IgD-negative memory B cell (primary cell): ENCODE data around the gene RAX. TPM values are rescaled to one million over a fixed set of nuclear protein-coding genes. Genes with fewer than 3 reads are reported as not detected.
A peak's percentile ranks its signal among the peaks of the same experiment; 100 is the strongest.

Source experiments
- H3K27ac Mint-ChIP-seq, 3 donors: one replicate each; pipeline ENCODE4 v1.8.0; 2020 to 2022; ENCODE audit warnings: mild to moderate bottlenecking in 3 of 3, mixed read lengths in 3 of 3, moderate library complexity in 1 of 3
- H3K27me3 Mint-ChIP-seq: one replicate; pipeline ENCODE4 v1.8.0; 2021; ENCODE audit warnings: mixed read lengths
- H3K36me3 Mint-ChIP-seq: one replicate; pipeline ENCODE4 v1.8.0; 2020; ENCODE audit warnings: mild to moderate bottlenecking, mixed read lengths
- H3K4me1 Mint-ChIP-seq, 3 donors: one replicate each; pipeline ENCODE4 v1.8.0; 2020 to 2022; ENCODE audit warnings: mixed read lengths in 3 of 3, mild to moderate bottlenecking in 1 of 3
- H3K4me3 Mint-ChIP-seq, 4 donors: one replicate each; pipeline ENCODE4 v1.8.0; 2020 to 2022; ENCODE audit warnings: mild to moderate bottlenecking in 4 of 4, mixed read lengths in 4 of 4, moderate library complexity in 3 of 4
- H3K9me3 Mint-ChIP-seq, 3 donors: one replicate each; pipeline ENCODE4 v1.8.0; 2020 to 2021; ENCODE audit warnings: mixed read lengths in 3 of 3, mild to moderate bottlenecking in 1 of 3
- polyA plus RNA-seq: library from polyadenylated mRNA; unstranded; fragments of 300-500 nt; fragmentation: Illumina TruSeq; gene quantifications from one replicate; pipeline ENCODE4 v1.2.3, GENCODE V29; 2021

Gene RAX
- polyA plus RNA-seq, 1 donor from 2014 or later: not detected

DNA sequence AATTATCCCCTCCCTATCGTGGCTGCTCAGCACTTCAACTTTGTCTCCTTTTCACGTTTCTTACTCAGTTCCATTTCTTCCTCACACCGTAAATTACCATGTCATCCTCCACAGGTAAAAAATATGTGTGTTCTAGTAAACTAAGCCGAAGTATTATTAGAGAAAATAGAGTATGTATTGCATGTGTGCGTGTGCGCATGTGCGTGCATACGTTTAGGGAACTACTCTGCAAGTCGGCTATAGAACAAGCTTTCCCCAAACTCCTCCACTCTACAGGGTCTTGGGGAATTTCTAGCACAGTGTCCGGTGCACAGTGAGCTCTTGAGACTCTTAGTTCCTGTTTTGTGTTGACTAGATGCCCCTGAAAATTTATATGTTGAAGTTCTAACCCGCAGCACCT, 9.1 kb upstream of the RAX start:
- no peaks in the 10 kb centered on the region for H3K4me1 Mint-ChIP-seq
- peaks cover 0 to 3% (median 0%) of the 10 kb centered on the region in 3 donors for H3K9me3 Mint-ChIP-seq
- no peak overlapping the region for H3K4me3 Mint-ChIP-seq
- H3K27ac Mint-ChIP-seq: no peak overlapping the region
- H3K27me3 Mint-ChIP-seq: peaks cover 35% of the 10 kb centered on the region
- H3K36me3 Mint-ChIP-seq: no peaks in the 10 kb centered on the region

DNA sequence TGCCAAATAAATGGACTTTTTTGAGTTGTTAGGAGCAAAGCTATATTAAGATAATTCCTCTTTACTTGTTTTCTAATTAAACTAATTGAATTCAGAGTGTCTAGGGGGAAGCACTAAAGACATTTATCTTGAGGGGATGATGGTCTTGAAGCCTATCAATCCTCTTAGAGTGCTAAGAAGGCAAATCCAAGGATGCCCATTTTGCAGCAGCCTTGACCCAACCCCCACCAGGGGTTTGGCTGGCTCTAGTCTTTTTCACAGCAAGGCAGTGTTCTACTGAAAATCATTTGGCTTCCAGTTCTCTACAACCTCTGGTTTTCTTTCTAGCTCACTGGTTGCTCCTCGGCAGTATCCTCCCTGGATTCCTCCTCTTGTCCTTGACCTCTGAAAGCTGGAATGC, 6.5 kb upstream of the RAX start:
- no peaks in the 10 kb centered on the region for H3K36me3 Mint-ChIP-seq
- H3K9me3 Mint-ChIP-seq: peaks cover 0 to 3% (median 0%) of the 10 kb centered on the region in 3 donors
- no peak overlapping the region for H3K27ac Mint-ChIP-seq
- H3K27me3 Mint-ChIP-seq: peaks cover 39% of the 10 kb centered on the region
- H3K4me1 Mint-ChIP-seq: no peaks in the 10 kb centered on the region
- H3K4me3 Mint-ChIP-seq: no peak overlapping the region

DNA sequence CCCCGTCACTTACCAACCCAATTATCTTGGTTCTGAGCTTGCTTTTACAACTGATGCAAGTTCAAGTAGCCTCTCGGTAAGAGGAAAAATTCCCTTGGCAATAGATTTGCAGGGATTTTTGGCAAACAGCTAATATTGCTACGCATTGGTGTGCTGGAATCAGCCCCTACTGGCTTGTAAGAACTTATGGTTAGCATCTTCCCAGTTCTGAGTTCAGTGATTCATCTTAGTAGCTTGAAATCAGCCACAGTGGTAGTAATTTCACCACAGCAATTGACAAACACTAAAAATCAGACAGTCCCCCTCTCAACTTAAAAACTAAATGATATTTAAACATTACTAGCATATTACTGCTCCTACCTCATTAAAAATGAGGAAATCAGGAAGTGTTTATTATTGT, 5.9 kb upstream of the RAX start:
- peaks cover 0 to 3% (median 0%) of the 10 kb centered on the region in 3 donors for H3K9me3 Mint-ChIP-seq
- H3K27ac Mint-ChIP-seq: no peak overlapping the region
- H3K36me3 Mint-ChIP-seq: no peaks in the 10 kb centered on the region
- H3K27me3 Mint-ChIP-seq: peaks cover 44% of the 10 kb centered on the region
- no peak overlapping the region for H3K4me3 Mint-ChIP-seq
- H3K4me1 Mint-ChIP-seq: no peaks in the 10 kb centered on the region

DNA sequence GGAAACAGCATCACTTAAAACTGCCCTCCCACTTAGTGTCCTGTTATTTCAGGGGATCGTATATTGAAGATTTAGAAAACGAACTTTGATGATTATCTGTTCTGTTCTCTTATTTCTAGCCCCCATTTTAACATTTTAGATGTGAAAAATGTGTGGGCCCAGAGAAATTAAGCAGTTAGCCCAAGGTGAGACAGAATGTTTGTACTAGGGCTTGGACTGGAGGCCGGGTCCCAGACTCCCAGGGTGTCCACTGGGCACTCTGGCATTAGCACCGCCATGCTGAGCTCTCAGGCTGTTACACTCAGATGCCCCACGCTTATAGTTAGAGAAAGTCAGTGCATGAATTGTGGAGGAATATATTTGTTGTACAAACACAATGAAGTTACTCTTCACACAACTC, 5.5 kb upstream of the RAX start:
- Mint-ChIP-seq H3K27ac (no peak overlapping the region), H3K4me1 (peaks cover 0 to 1% (median under 1%) of the 10 kb centered on the region in 3 donors), H3K27me3 (peaks cover 47% of the 10 kb centered on the region), H3K9me3 (peaks cover 0 to 4% (median 0%) of the 10 kb centered on the region in 3 donors), H3K36me3 (no peaks in the 10 kb centered on the region), H3K4me3 (no peak overlapping the region)

DNA sequence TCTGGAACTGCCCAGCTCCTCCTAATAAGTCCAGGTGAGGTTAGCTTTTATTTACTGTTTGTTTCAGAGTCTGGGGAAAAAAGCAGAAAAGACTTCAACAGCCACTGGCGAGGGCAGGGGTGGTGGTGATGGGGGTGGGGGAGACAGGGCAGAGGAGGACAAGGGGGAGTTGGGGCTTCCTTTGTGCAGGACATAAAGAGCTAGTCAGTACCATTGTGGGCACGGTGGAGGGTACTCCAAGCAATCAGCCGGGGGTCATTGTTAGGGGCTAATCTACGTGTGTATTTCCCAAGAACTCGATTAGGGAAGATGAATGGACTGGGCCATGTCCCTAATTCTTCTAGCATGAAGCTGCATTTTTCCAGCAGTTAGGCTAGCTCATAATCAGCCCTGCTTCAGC, 2.8 kb upstream of the RAX start:
- Mint-ChIP-seq H3K4me3 (no peak overlapping the region), H3K36me3 (no peaks in the 10 kb centered on the region), H3K9me3 (peaks cover 0 to 8% (median 0%) of the 10 kb centered on the region in 3 donors), H3K4me1 (peaks cover 2 to 4% (median 3%) of the 10 kb centered on the region in 3 donors), H3K27ac (peak overlapping the region in 1 of 3 donors; percentile 25), H3K27me3 (peaks cover 55% of the 10 kb centered on the region)

DNA sequence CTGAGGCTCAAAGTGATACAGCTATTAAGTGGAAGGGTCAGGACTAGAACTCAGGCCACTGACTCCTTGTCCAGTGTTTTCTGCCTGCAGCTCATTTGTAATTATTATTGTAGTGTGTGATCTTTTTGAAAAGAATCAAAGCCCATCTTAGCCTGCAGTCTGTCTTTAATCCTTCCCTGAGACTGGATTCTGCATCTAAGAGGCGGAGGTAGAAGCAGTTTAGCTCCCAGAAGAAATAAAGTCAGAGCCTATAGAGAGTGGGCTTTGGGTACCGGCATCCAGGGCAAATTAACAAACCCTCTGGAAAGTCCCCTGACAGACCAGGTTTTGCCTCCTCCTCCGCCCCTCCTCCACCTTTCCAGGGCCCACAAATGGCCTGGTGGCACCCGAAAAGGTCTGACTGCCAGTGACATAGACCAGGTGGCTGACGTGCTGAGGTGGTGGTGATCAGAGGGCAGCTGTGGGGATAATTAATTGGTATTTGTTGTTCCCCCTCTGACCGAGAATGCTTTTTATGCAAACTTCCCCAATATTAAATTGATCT, 2.2 kb upstream of the RAX start:
- H3K36me3 Mint-ChIP-seq: no peaks in the 10 kb centered on the region
- peaks cover 2 to 4% (median 3%) of the 10 kb centered on the region in 3 donors for H3K4me1 Mint-ChIP-seq
- no peak overlapping the region for H3K4me3 Mint-ChIP-seq
- no peak overlapping the region for H3K27ac Mint-ChIP-seq
- peaks cover 58% of the 10 kb centered on the region for H3K27me3 Mint-ChIP-seq
- peaks cover 0 to 8% (median 0%) of the 10 kb centered on the region in 3 donors for H3K9me3 Mint-ChIP-seq

DNA sequence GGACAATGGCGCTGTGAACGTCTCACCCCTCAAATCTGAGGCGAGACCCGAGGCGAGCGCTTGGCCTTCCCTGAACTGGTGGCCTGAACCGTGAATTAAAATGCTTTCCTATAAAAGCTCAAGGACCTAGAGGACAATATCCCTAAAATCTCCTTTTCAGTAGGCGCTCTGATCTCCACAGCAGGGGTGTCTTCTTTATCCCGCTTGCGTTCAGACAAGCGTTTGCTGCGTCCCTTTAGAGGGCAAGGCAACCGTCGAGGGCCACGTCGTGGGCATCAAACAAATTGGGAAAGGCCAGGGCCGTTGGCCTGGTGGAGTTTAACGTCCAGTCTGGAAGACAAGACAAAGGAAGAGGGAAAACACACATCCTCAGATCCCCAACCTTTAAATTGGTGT, 1.3 kb upstream of the RAX start:
- peak overlapping the region in 1 of 4 donors; percentile 1 for H3K4me3 Mint-ChIP-seq
- peaks cover 0 to 8% (median 0%) of the 10 kb centered on the region in 3 donors for H3K9me3 Mint-ChIP-seq
- peaks cover 4 to 7% (median 4%) of the 10 kb centered on the region in 3 donors for H3K4me1 Mint-ChIP-seq
- peak overlapping the region in 1 of 3 donors; percentile 24 for H3K27ac Mint-ChIP-seq
- no peaks in the 10 kb centered on the region for H3K36me3 Mint-ChIP-seq
- H3K27me3 Mint-ChIP-seq: peaks cover 64% of the 10 kb centered on the region

DNA sequence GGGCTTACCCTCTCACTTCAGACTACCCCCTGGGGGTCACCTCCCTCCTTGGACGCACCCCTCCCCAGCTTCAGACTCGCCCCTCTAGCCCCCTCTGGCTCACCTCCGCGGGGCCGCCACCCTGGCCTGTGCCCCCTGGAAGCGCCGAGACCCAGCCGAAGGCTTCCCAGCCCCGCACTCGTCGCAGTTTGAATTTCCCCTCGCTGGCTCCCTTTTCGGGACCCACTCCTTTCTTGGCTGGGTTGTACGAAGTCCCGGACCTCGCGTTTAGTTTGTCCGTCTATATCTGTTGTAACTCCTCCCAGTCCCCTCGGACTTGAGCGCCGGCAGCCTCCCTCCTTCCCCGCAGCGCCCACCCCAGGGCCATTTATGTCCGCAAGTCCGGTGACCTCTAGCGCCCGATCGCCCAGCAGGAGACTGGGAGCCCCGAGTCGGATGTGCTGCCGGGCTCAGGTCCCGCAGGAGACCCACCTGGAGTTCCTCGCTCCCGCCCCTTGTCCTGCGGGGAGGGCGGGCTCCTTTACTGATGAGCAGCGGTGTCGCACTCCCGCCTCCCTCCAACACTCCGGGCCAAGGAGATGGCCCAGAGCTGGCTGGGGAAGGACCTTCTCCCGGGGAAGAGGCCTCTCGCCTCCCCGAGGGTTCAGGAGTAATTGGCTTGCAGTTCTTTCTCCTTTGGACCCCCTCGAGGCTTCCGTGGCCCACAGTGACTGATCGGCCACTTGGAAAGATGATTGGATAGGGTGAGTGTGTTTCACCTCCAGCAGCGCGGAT, 692 bp upstream of the RAX start:
- Mint-ChIP-seq H3K4me3 (peak overlapping the region in 2 of 4 donors; percentile 57 to 59), H3K27ac (peak overlapping the region in 1 of 3 donors; percentile 53), H3K9me3 (peaks cover 0 to 9% (median 0%) of the 10 kb centered on the region in 3 donors), H3K27me3 (peaks cover 64% of the 10 kb centered on the region), H3K4me1 (peaks cover 4 to 8% (median 4%) of the 10 kb centered on the region in 3 donors), H3K36me3 (no peaks in the 10 kb centered on the region)

GRCh38 chr18:59272221-59272888, 899 bp downstream of the RAX start:
- H3K9me3 Mint-ChIP-seq: peaks cover 0 to 10% (median 0%) of the 10 kb centered on the region in 3 donors
- H3K4me3 Mint-ChIP-seq: peak overlapping the region in 3 of 4 donors; percentile 42 to 50 (median 43)
- no peak overlapping the region for H3K27ac Mint-ChIP-seq
- H3K4me1 Mint-ChIP-seq: peaks cover 4 to 14% (median 11%) of the 10 kb centered on the region in 3 donors
- H3K36me3 Mint-ChIP-seq: no peaks in the 10 kb centered on the region
- H3K27me3 Mint-ChIP-seq: peaks cover 65% of the 10 kb centered on the region

DNA sequence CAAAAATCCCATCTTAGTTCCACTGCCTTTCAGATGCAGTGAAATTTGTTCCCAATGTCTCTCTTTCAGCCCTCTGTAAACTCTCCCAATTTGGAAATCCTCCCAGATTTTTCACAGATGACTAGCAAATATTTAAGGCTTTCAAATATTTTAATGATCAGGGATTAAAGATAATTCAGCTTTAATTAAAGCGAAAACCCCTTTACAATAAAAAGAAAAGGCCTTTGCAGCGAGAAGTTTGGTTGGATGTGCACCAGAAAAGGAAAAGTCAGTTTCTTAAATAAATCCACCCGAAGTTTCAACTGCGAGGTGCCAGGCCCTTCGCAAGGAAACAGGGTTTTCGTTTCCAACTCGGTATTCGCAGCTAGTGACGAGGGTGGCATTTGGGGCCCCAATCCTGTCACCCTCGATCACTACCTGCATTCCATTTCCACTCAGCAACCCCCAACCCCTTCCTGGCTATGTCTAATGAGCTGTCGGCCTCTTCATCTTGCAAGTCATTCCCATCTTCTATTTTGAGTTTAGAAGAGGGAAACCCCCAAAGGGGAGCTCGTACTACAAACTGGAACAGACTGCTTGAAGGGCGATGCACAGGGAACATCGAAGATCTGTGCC, 1.5 kb downstream of the RAX start:
- Mint-ChIP-seq H3K36me3 (no peaks in the 10 kb centered on the region), H3K27me3 (peaks cover 69% of the 10 kb centered on the region), H3K27ac (no peak overlapping the region), H3K4me3 (peak overlapping the region in 3 of 4 donors; percentile 42 to 74 (median 50)), H3K4me1 (peaks cover 5 to 14% (median 11%) of the 10 kb centered on the region in 3 donors), H3K9me3 (peaks cover 0 to 11% (median under 1%) of the 10 kb centered on the region in 3 donors)

DNA sequence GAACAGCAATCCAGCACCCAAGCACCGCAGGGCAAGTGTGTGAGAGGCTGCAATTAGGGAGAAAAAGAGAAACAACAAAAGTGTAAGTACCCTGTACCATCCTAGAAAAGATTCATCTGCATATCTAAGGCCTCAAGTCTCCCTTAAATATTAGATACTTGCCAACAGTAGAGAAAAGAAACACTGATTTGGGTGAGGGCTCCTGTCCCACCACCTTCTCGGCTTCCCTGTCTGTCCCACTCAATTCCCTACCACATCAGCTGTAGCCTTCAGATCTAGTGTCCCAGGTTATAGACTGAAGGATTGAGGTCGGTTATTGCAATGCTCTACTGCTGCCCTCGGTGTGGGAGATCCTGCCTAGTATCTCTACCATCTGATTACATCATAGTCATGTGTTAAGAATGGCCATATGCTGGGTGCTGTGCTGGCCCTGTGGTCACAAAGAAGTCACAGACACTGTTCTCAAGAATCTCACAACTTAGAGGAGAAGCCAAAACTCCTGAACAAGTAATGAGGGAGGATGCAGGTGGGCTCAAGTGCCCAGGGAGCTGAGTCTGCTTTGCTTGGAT, 2.5 kb downstream of the RAX start:
- peak overlapping the region in 1 of 3 donors; percentile 65 for H3K27ac Mint-ChIP-seq
- H3K36me3 Mint-ChIP-seq: no peaks in the 10 kb centered on the region
- peaks cover 77% of the 10 kb centered on the region for H3K27me3 Mint-ChIP-seq
- H3K4me3 Mint-ChIP-seq: peak overlapping the region in 3 of 4 donors; percentile 4 to 69 (median 52)
- peaks cover 0 to 16% (median 4%) of the 10 kb centered on the region in 3 donors for H3K9me3 Mint-ChIP-seq
- peaks cover 10 to 21% (median 11%) of the 10 kb centered on the region in 3 donors for H3K4me1 Mint-ChIP-seq

DNA sequence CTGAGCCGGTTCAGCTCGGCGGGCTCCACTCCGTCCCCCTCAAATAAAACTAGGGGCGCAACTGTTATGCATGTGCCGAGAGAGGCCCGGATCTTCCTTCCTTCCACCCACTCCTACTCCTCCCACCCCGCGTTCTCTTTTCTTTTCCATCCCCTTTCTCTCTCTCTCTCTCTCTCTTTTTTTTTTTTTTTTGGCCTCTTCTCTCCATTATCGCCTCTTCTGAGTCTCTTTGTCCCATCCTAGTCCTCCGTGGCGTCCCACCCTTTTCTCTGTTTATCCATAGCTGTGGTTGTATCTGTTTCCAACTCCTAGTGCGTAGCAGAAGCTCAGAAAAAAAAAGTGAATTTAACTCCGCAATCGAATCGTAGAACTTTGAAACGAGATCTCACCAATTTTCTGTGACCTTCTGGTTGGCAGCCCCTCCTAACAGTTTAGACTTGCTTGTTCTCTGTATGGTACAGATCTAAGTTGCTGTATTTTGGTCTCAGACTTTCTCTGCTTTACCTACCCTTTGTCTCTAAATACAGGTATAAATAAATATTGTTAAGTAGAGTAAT, 3.6 kb downstream of the RAX start:
- Mint-ChIP-seq H3K27ac (peak overlapping the region in 2 of 3 donors; percentile 39 to 69), H3K4me1 (peaks cover 10 to 21% (median 11%) of the 10 kb centered on the region in 3 donors)

GRCh38 chr18:59268721-59269562, 4.3 kb downstream of the RAX start:
- H3K27me3 Mint-ChIP-seq: peaks cover 70% of the 10 kb centered on the region
- peaks cover 0 to 16% (median 4%) of the 10 kb centered on the region in 3 donors for H3K9me3 Mint-ChIP-seq
- H3K4me3 Mint-ChIP-seq: peak overlapping the region in 3 of 4 donors; percentile 9 to 76 (median 22)
- peaks cover 10 to 21% (median 10%) of the 10 kb centered on the region in 3 donors for H3K4me1 Mint-ChIP-seq
- no peaks in the 10 kb centered on the region for H3K36me3 Mint-ChIP-seq
- peak overlapping the region in 2 of 3 donors; percentile 63 to 82 for H3K27ac Mint-ChIP-seq

More for the DNA sequence above, 3.6 kb downstream of the RAX start:
- Mint-ChIP-seq H3K9me3 (peaks cover 0 to 16% (median 4%) of the 10 kb centered on the region in 3 donors), H3K27me3 (peaks cover 75% of the 10 kb centered on the region), H3K4me3 (peak overlapping the region in 3 of 4 donors; percentile 22 to 86 (median 76)), H3K36me3 (no peaks in the 10 kb centered on the region)
